Upper lobe of left lung (tissue), 6 donors: ENCODE data around the gene SLC30A7. TPM values are rescaled to one million over a fixed set of nuclear protein-coding genes. Genes with fewer than 3 reads are reported as not detected.

ENCODE experiments used
- ATAC-seq, 2 donors: fragments of 200-7000 bp; cut with Tn5 transposase; one replicate each; pipeline ENCODE4 v1.9.1; 2022; ENCODE audit warnings: mild to moderate bottlenecking in 2 of 2, moderate library complexity in 2 of 2; ENCODE audit not compliant: low FRiP score in 2 of 2
- DNase-seq, 2 donors: peaks; one replicate each; pipeline ENCODE4 v3.0.0-alpha.2; 2019 to 2020
- H3K27ac ChIP-seq, 4 donors: fragments of 200-600 bp; sonication (generic); one replicate each; pipeline ENCODE4 v1.5.1; 2016 to 2019
- H3K27me3 ChIP-seq, 4 donors: fragments of 200-600 bp; sonication (generic); one replicate each; pipeline ENCODE4 v1.5.1; 2017 to 2019
- H3K36me3 ChIP-seq, 4 donors: fragments of 200-600 bp; sonication (generic); one replicate each; pipeline ENCODE4 v1.5.1; 2016 to 2019
- H3K4me1 ChIP-seq, 4 donors: fragments of 200-600 bp; sonication (generic); one replicate each; pipeline ENCODE4 v1.5.1; 2018 to 2019
- H3K4me3 ChIP-seq, 4 donors: fragments of 200-600 bp; sonication (generic); one replicate each; pipeline ENCODE4 v1.5.1; 2017 to 2019; ENCODE audit warnings: mild to moderate bottlenecking in 2 of 4, moderate library complexity in 1 of 4
- H3K9me3 ChIP-seq, 4 donors: fragments of 200-600 bp; sonication (generic); one replicate each; pipeline ENCODE4 v1.5.1; 2018 to 2019
- EP300 ChIP-seq, 4 donors: sonication (generic); formaldehyde crosslinking; IDR thresholded peaks; one replicate each; pipeline ENCODE4 v1.5.1; 2017; ENCODE audit warnings: antibody characterized with exemption in 4 of 4, control low read depth in 2 of 4
- POLR2A ChIP-seq, 4 donors: fragments of 450-650 bp; IDR thresholded peaks; one replicate each; pipeline ENCODE4 v1.5.1; 2016 to 2017; ENCODE audit warnings: antibody characterized with exemption in 4 of 4, mild to moderate bottlenecking in 2 of 4
- POLR2AphosphoS5 ChIP-seq, 2 donors: sonication (generic); formaldehyde crosslinking; IDR thresholded peaks; one replicate each; pipeline ENCODE4 v1.5.1; 2017; ENCODE audit warnings: antibody characterized with exemption in 2 of 2
- WGBS, 2 donors: methylation state at CpG; one replicate each; pipeline ENCODE4 v1.1.5; 2017 to 2018; 5-methylcytosine and 5-hydroxymethylcytosine counted together
- total RNA-seq, 6 donors: library from RNA; depleted of rRNA in 4 of 6; stranded (reverse); fragments of >200 nt in 4 of 6; gene quantifications; one replicate each; pipeline versions ENCODE4 v1.1.0 to v1.2.1, GENCODE V29; 2016 to 2021
- TF ChIP-seq, protein P1 (sequence below), 6 experiments: fragments of 450-650 bp in 4 of 6; fragments of 200-600 bp in 2 of 6; sonication (generic) in 2 of 6; IDR thresholded peaks; one replicate each; pipeline ENCODE4 v1.5.1; 2016 to 2019; ENCODE audit warnings: antibody characterized with exemption in 6 of 6
- donor health status: DM: no; HTN: no; CAD: no; lungs with moderate emphysema.
- donor health status: DM: no; HTN: yes; CAD: no; lungs with severe emphysema.

The SLC30A7 gene
- total RNA-seq, 6 donors from 2014 or later = 8.4 to 34.5 (median 26.4) TPM

DNA sequence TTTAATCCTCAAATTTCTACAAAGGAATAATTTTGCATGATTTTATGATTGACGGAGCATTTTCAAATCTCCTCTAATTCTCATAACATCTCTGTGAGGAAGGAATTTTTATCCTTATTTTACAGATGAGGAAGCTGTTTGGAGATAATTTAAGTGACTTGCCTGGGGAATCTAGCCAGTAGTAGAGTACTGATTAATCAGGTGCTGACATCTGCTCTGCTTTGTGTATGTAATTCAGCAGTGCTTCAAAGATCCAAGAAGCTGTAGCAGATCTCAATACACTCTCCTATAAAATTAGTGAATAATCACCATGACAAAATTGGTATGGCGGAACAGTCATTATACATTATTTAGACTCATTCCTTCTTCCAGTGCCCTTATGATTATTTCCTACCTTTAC, 83.7 kb downstream of the SLC30A7 start:
- H3K27ac ChIP-seq = no peak overlapping the region
- peaks cover 9 to 18% (median 14%) of the 10 kb centered on the region in 4 donors for H3K4me1 ChIP-seq
- H3K27me3 ChIP-seq = no peaks in the 10 kb centered on the region
- peaks cover 0 to 20% (median 6%) of the 10 kb centered on the region in 4 donors for H3K36me3 ChIP-seq
- no peak for ATAC-seq
- DNase-seq = no peak
- no peak overlapping the region for H3K4me3 ChIP-seq
- 85 to 94% methylated on average over 2 of the region's 2 CpGs for WGBS, 2 donors
- H3K9me3 ChIP-seq = no peaks in the 10 kb centered on the region
- no peak for TF ChIP-seq EP300 (IDR thresholded peaks at IDR 0.05)
- TF ChIP-seq, protein P1, sequence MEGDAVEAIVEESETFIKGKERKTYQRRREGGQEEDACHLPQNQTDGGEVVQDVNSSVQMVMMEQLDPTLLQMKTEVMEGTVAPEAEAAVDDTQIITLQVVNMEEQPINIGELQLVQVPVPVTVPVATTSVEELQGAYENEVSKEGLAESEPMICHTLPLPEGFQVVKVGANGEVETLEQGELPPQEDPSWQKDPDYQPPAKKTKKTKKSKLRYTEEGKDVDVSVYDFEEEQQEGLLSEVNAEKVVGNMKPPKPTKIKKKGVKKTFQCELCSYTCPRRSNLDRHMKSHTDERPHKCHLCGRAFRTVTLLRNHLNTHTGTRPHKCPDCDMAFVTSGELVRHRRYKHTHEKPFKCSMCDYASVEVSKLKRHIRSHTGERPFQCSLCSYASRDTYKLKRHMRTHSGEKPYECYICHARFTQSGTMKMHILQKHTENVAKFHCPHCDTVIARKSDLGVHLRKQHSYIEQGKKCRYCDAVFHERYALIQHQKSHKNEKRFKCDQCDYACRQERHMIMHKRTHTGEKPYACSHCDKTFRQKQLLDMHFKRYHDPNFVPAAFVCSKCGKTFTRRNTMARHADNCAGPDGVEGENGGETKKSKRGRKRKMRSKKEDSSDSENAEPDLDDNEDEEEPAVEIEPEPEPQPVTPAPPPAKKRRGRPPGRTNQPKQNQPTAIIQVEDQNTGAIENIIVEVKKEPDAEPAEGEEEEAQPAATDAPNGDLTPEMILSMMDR (IDR thresholded peaks at IDR 0.05) = no peak
- no peak for TF ChIP-seq POLR2AphosphoS5 (IDR thresholded peaks at IDR 0.05)

DNA sequence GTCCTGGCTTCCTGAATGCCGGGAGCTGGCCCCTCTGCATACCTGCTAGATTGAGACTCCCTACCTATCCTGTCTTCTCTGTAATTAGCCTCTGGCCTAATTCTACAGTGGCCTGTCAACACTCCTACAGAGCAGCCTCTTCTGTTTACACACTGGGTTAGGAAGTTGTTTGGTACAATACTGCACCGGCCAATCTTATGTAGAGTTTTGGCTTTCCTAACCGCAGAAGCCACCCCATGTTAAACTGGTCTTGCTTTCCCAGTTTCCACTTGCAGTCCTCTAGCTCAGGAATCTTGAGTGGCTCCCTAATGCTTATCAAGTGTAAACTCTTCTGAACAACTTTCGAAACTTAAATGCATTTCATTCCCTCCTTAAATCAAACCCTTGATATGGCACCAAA, 86.9 kb downstream of the SLC30A7 start:
- H3K9me3 ChIP-seq = no peaks in the 10 kb centered on the region
- H3K4me3 ChIP-seq = no peak overlapping the region
- no peak for TF ChIP-seq POLR2AphosphoS5 (IDR thresholded peaks at IDR 0.05)
- peak in 1 of 4 donors; percentile 55 for TF ChIP-seq EP300 (IDR thresholded peaks at IDR 0.05)
- peak overlapping the region in 3 of 4 donors; percentile 9 to 70 (median 65) for H3K27ac ChIP-seq
- peaks cover 5 to 9% (median 7%) of the 10 kb centered on the region in 4 donors for H3K4me1 ChIP-seq
- H3K36me3 ChIP-seq = peaks cover 0 to 8% (median 0%) of the 10 kb centered on the region in 4 donors
- no peaks in the 10 kb centered on the region for H3K27me3 ChIP-seq
- WGBS, 2 donors = 52 to 61% methylated on average over 4 of the region's 4 CpGs
- ATAC-seq (peak; percentile 62 to 93), DNase-seq (peak in 1 of 2 donors; percentile 69)

- no peak for DNase-seq
Measured at GRCh38 chr1:100988121-100988520, 92.2 kb downstream of the SLC30A7 start.

DNA sequence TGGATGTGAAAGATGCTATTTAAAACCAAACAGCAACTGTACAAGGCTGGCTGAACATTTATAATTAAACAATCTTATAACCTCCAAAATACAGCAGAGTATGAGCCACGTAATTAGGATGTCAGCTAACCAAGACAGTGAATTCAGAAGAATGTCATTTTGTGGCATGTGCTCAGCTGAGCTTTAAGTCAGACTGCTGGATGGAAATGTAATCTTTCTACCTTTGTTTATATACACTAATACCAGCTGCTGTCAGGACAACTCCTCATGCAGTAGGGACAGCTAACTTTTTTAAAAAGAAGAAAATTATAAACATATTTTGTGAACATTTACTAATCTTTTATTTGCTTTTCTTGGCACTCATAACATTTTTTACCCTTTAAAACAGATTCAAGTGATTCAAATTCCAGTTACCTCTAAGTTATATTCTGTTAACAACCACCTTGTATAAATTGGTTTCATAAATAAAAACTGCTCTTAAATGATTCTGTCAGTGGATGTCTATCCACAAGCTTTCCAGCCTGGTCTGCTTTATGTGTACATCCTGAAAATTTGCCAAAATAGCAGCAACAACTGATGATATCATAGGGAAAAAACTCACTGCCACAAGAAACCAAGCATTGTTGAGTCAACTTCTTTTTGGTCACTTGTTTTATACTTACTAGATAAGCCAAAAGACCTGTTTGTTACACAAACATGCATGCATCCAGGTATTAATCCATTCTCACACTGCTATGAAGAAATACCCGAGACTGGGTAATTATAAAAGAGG, 93.6 kb downstream of the SLC30A7 start:
- no peaks in the 10 kb centered on the region for H3K27me3 ChIP-seq
- peak overlapping the region in 2 of 4 donors; percentile 9 to 38 for H3K27ac ChIP-seq
- peaks cover 0 to 8% (median 0%) of the 10 kb centered on the region in 4 donors for H3K36me3 ChIP-seq
- peaks cover 0 to 12% (median 9%) of the 10 kb centered on the region in 4 donors for H3K4me1 ChIP-seq
- DNase-seq (no peak), ATAC-seq (no peak)
- no peaks in the 10 kb centered on the region for H3K9me3 ChIP-seq
- H3K4me3 ChIP-seq = no peak overlapping the region
- TF ChIP-seq POLR2AphosphoS5 (IDR thresholded peaks at IDR 0.05) (no peak), POLR2A (IDR thresholded peaks at IDR 0.05) (no peak), EP300 (IDR thresholded peaks at IDR 0.05) (no peak)
- TF ChIP-seq, protein P1 (IDR thresholded peaks at IDR 0.05) = no peak
- 50 to 53% methylated on average over 2 of the region's 2 CpGs for WGBS, 2 donors

More at GRCh38 chr1:100988121-100988520, 92.2 kb downstream of the SLC30A7 start:
- H3K9me3 ChIP-seq = no peaks in the 10 kb centered on the region
- peaks cover 3 to 10% (median 9%) of the 10 kb centered on the region in 4 donors for H3K4me1 ChIP-seq
- no peak for ATAC-seq
- peaks cover 0 to 10% (median 0%) of the 10 kb centered on the region in 4 donors for H3K36me3 ChIP-seq
- TF ChIP-seq, protein P1 (IDR thresholded peaks at IDR 0.05) = no peak
- H3K27me3 ChIP-seq = no peaks in the 10 kb centered on the region
- 90 to 92% methylated on average over 3 of the region's 3 CpGs for WGBS, 2 donors
- no peak overlapping the region for H3K4me3 ChIP-seq
- no peak overlapping the region for H3K27ac ChIP-seq

DNA sequence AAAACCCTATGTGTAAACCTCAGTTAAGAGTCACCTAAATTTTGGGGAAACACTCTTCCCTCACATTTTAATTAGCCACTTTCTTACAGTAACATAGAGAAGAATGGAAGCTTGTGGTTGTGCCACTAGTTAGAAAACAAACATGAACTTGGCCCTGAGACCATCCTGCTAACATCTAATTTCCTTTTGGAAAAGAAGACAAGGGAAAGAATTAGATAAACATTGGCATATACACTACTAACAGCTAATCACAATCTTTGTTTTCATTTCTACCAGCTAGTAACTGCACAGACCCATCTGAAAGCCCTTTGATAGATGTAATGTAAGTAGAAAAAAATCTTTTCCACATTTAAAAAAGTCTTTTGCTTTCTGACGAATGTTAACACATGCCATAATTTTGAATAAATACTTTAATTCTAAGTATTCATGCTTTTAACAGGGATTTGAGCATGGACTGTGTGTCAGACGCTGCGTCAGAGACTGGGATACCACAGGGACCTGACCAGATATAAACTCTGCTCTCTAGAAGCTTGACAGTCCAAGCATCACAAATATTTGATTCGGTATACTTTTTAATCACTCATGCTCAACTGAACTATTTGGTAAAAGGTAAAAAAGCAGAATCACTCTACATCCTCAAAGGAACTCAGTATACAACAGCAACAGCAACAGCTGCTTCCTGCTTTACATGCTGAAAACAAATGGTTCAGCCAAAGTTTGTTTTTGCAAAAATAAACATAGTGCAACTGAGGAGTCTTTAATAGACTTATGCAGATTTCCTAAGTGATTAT, 99.5 kb downstream of the SLC30A7 start:
- H3K4me1 ChIP-seq = peaks cover 11 to 20% (median 12%) of the 10 kb centered on the region in 4 donors
- peak overlapping the region; percentile 24 to 75 (median 64) for H3K27ac ChIP-seq
- DNase-seq (no peak), ATAC-seq (no peak)
- WGBS, 2 donors = 38 to 44% methylated on average over 4 of the region's 4 CpGs
- TF ChIP-seq POLR2A (IDR thresholded peaks at IDR 0.05) (no peak), EP300 (IDR thresholded peaks at IDR 0.05) (peak in 1 of 4 donors; percentile 8), POLR2AphosphoS5 (IDR thresholded peaks at IDR 0.05) (no peak)
- TF ChIP-seq, protein P1 (IDR thresholded peaks at IDR 0.05) = no peak
- no peaks in the 10 kb centered on the region for H3K9me3 ChIP-seq
- peak overlapping the region in 1 of 4 donors; percentile 16 for H3K4me3 ChIP-seq
- H3K36me3 ChIP-seq = no peaks in the 10 kb centered on the region
- no peaks in the 10 kb centered on the region for H3K27me3 ChIP-seq
